T-helper 2 cell treated with Interferon-gamma antibody and Interleukin-4, amounts not matched to agents 5 μg/mL and 100 μg/mL, for 36 hours (primary cell): ENCODE measurements around the gene ATP2B3.

Source experiments
- DNase-seq: peaks from one replicate; pipeline ENCODE4 v3.0.0; 2021; ENCODE audit warnings: low spot score
- H3K27ac Mint-ChIP-seq: one replicate; pipeline ENCODE4 v1.8.0; 2021; ENCODE audit warnings: mild to moderate bottlenecking, mixed read lengths
- H3K27me3 Mint-ChIP-seq: one replicate; pipeline ENCODE4 v1.8.0; 2021; ENCODE audit warnings: low read depth, mixed read lengths
- H3K36me3 Mint-ChIP-seq: one replicate; pipeline ENCODE4 v1.8.0; 2021; ENCODE audit warnings: low read depth, mixed read lengths
- H3K4me1 Mint-ChIP-seq: one replicate; pipeline ENCODE4 v1.8.0; 2021; ENCODE audit warnings: low read depth, mixed read lengths
- H3K4me3 Mint-ChIP-seq: one replicate; pipeline ENCODE4 v1.8.0; 2022; ENCODE audit warnings: mild to moderate bottlenecking, moderate library complexity, mixed read lengths
- H3K9me3 Mint-ChIP-seq: one replicate; pipeline ENCODE4 v1.8.0; 2021; ENCODE audit warnings: mixed read lengths

The ATP2B3 gene

GRCh38 chrX:153565996-153566580 is 48.6 kb downstream of the ATP2B3 start:
- Mint-ChIP-seq H3K36me3 (no peaks in the 10 kb centered on the region), H3K9me3 (no peaks in the 10 kb centered on the region), H3K4me1 (no peaks in the 10 kb centered on the region), H3K4me3 (no peak overlapping the region), H3K27ac (no peak overlapping the region), H3K27me3 (no peaks in the 10 kb centered on the region)
- DNase-seq, result no peak

DNA sequence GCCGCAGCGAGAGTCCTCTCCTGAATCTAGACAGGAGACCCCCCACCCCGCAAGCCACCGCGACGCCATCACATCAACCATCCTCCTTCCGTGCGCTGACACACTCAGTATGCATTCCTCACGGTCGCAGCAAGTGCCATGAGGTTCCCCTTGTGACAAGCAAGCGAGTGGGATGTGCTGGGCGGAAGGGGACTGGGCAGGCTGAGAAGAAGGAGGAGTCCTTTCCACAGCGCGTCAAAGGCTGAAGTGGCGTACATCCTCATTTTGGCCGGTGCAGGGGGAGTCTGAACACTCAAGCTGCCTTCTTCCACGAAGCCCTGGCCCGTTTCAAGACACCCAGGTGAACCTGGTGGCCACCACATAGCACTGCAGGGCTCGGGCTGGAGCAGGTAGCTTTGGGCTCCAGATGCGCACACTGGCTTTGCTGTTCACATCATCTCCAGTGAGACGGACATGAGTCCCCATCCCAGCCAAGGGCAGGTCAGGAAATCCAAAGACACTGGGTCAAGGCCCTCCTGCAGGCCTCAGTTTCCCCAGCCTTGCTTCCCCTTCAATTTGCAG is 51.1 kb downstream of the ATP2B3 start:
- no peak for DNase-seq
- Mint-ChIP-seq H3K36me3 (no peaks in the 10 kb centered on the region), H3K27ac (no peak overlapping the region), H3K4me3 (no peak overlapping the region), H3K9me3 (no peaks in the 10 kb centered on the region), H3K27me3 (no peaks in the 10 kb centered on the region), H3K4me1 (no peaks in the 10 kb centered on the region)

GRCh38 chrX:153569475-153569874 is 52.0 kb downstream of the ATP2B3 start:
- Mint-ChIP-seq H3K36me3 (no peaks in the 10 kb centered on the region), H3K9me3 (no peaks in the 10 kb centered on the region), H3K27me3 (no peaks in the 10 kb centered on the region), H3K4me3 (no peak overlapping the region), H3K4me1 (no peaks in the 10 kb centered on the region), H3K27ac (no peak overlapping the region)
- DNase-seq, result no peak

- H3K4me1 Mint-ChIP-seq, result no peaks in the 10 kb centered on the region
- H3K27ac Mint-ChIP-seq, result no peak overlapping the region
- H3K4me3 Mint-ChIP-seq, result no peak overlapping the region
- no peaks in the 10 kb centered on the region for H3K9me3 Mint-ChIP-seq
- no peak for DNase-seq
- H3K27me3 Mint-ChIP-seq, result no peaks in the 10 kb centered on the region
- no peaks in the 10 kb centered on the region for H3K36me3 Mint-ChIP-seq
Observed at GRCh38 chrX:153571534-153571908, 54.1 kb downstream of the ATP2B3 start.

- Mint-ChIP-seq H3K36me3 (no peaks in the 10 kb centered on the region), H3K9me3 (no peaks in the 10 kb centered on the region), H3K4me1 (no peaks in the 10 kb centered on the region), H3K27ac (no peak overlapping the region), H3K27me3 (no peaks in the 10 kb centered on the region), H3K4me3 (no peak overlapping the region)
- no peak for DNase-seq
Observed at GRCh38 chrX:153572601-153573000, 55.2 kb downstream of the ATP2B3 start.

DNA sequence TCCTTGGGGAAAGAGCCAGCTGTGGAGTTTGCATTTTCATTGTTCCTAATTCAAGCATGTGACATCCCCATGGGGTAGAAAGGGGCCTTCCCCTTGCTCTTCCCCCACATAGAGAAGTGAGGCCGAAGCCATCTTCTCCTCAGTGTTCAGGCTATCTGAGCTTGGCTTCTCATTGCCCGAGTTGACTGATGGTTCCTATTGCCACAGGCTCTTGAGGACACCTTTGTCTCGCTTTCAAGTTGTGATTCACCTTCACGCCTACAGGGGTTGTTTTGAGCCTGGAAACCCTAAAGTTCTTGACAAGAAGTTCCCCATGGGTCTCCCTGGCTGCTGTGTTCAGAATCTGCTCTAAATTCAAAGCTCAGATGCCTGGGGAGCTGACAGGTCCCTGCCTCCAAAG is 56.5 kb downstream of the ATP2B3 start:
- Mint-ChIP-seq H3K4me3 (no peak overlapping the region), H3K9me3 (no peaks in the 10 kb centered on the region), H3K27ac (no peak overlapping the region), H3K36me3 (no peaks in the 10 kb centered on the region), H3K4me1 (no peaks in the 10 kb centered on the region), H3K27me3 (no peaks in the 10 kb centered on the region)
- DNase-seq, result no peak

GRCh38 chrX:153576239-153576870 is 58.9 kb downstream of the ATP2B3 start:
- H3K9me3 Mint-ChIP-seq, result no peaks in the 10 kb centered on the region
- no peaks in the 10 kb centered on the region for H3K36me3 Mint-ChIP-seq
- no peaks in the 10 kb centered on the region for H3K27me3 Mint-ChIP-seq
- no peak for DNase-seq
- no peak overlapping the region for H3K27ac Mint-ChIP-seq
- H3K4me1 Mint-ChIP-seq, result peaks cover 2% of the 10 kb centered on the region
- no peak overlapping the region for H3K4me3 Mint-ChIP-seq

GRCh38 chrX:153576961-153577360 is 59.5 kb downstream of the ATP2B3 start:
- Mint-ChIP-seq H3K27me3 (no peaks in the 10 kb centered on the region), H3K9me3 (no peaks in the 10 kb centered on the region), H3K36me3 (no peaks in the 10 kb centered on the region), H3K4me3 (no peak overlapping the region), H3K27ac (no peak overlapping the region), H3K4me1 (peaks cover 2% of the 10 kb centered on the region)
- DNase-seq, result no peak

- Mint-ChIP-seq H3K27ac (no peak overlapping the region), H3K9me3 (no peaks in the 10 kb centered on the region), H3K36me3 (no peaks in the 10 kb centered on the region), H3K4me3 (no peak overlapping the region), H3K4me1 (peaks cover 13% of the 10 kb centered on the region), H3K27me3 (peaks cover 3% of the 10 kb centered on the region)
- no peak for DNase-seq
Observed at GRCh38 chrX:153578200-153578835, 60.9 kb downstream of the ATP2B3 start.

DNA sequence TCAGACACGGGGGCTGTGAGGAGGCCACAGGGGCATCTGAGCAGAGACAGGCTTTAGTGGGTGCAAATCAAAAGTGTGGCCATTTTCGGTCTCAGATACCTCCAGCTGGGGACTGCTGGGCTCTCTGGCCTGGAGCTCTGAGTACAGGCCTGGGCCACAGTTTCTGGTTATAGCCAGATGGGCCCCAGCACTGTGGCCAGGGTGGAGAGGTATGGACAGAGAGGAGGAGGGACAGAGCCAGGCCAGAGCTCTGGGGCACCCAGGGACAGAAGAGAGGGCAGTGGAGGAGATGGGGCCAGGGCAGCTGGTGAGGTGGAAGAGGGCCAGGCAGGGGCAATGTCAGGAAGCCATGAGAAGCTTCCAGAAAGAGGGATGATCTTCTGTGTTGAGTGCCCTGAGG is 61.4 kb downstream of the ATP2B3 start:
- no peaks in the 10 kb centered on the region for H3K9me3 Mint-ChIP-seq
- H3K36me3 Mint-ChIP-seq, result peaks cover 2% of the 10 kb centered on the region
- H3K4me1 Mint-ChIP-seq, result peaks cover 18% of the 10 kb centered on the region
- no peak overlapping the region for H3K4me3 Mint-ChIP-seq
- H3K27ac Mint-ChIP-seq, result no peak overlapping the region
- H3K27me3 Mint-ChIP-seq, result peaks cover 3% of the 10 kb centered on the region
- no peak for DNase-seq

DNA sequence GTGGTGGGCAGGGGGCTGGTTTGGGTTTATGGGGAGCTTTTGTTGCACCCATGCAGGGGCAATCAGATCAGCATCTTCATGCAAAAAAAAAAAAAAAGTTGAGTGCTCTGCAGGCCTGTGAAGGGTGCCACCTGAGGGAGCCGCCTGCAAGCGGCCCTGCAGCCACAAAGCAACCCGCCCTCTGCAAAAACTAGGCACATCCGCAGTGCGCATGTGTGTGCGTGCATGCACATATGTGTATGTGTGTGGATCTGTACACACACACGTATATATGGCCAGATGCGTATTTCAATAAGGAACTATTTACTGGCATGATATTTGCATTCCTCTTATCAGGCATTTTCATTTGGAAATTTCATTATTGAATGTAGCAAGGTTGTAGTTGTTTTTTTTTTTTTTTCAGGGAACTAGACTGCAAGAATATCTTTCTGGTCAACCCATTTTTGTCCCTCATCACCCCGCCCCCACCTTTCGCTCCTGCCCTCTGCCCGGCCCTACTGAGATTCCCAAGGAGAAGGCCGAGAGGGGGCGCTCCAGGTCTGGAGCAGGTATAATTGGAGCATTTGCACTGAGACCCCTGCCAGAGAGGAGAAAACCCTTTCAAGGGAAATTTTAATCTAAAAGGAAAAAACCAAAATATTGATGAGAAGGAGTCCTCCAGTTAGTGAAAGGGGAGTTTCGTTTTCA is 63.4 kb downstream of the ATP2B3 start:
- H3K27ac Mint-ChIP-seq, result no peak overlapping the region
- no peaks in the 10 kb centered on the region for H3K9me3 Mint-ChIP-seq
- peaks cover 3% of the 10 kb centered on the region for H3K27me3 Mint-ChIP-seq
- peaks cover 19% of the 10 kb centered on the region for H3K4me1 Mint-ChIP-seq
- no peak overlapping the region for H3K4me3 Mint-ChIP-seq
- DNase-seq, result no peak
- peaks cover 4% of the 10 kb centered on the region for H3K36me3 Mint-ChIP-seq

DNA sequence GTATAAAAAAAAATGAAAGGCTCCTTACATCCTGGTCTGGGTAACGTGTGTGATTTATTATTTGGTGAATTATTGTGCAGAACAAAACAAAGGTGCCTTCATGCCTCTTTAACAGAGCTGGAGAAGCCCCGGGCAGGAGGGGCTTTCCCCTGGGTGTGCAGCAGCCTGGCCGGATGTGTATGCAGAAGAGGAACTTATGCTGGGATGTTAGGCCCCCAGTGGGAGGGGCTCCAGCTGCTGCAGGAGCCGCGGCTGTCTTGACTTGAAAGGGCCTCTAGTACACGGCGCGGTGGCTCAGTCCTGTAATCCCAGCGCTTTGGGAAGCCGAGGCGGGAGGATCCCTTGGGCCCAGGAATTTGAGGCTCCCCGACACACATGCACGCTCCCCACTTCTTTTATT is 65.5 kb downstream of the ATP2B3 start:
- Mint-ChIP-seq H3K36me3 (peaks cover 7% of the 10 kb centered on the region), H3K4me3 (peak overlapping the region; percentile 56), H3K27me3 (peaks cover 3% of the 10 kb centered on the region), H3K27ac (no peak overlapping the region), H3K9me3 (no peaks in the 10 kb centered on the region), H3K4me1 (peaks cover 19% of the 10 kb centered on the region)
- peak; percentile 58 for DNase-seq

DNA sequence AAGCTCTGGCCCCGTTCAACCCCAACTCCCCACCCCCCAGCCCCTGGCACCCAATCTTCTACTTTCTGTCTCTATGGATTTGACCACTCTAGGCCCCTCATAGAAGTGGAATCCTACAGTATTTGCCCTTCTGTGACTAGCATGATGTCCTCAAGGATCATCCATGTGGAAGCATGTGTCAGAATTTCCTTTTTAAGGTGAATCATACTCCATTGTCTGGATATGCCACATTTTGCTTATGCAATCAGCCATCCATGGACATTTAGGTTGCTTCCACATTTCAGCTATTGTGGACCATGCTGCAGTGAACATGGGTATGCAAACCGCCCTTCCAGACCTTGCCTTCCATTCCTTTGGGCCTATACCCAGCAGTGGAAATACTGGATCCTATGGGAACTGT is 66.0 kb downstream of the ATP2B3 start:
- no peaks in the 10 kb centered on the region for H3K9me3 Mint-ChIP-seq

GRCh38 chrX:153585827-153586226 is 68.4 kb downstream of the ATP2B3 start:
- no peak overlapping the region for H3K27ac Mint-ChIP-seq
- peaks cover 3% of the 10 kb centered on the region for H3K27me3 Mint-ChIP-seq
- H3K9me3 Mint-ChIP-seq, result no peaks in the 10 kb centered on the region
- peaks cover 13% of the 10 kb centered on the region for H3K36me3 Mint-ChIP-seq
- H3K4me1 Mint-ChIP-seq, result peaks cover 16% of the 10 kb centered on the region
- no peak for DNase-seq
- H3K4me3 Mint-ChIP-seq, result no peak overlapping the region

More for the DNA sequence above, 66.0 kb downstream of the ATP2B3 start:
- H3K4me3 Mint-ChIP-seq, result peak overlapping the region; percentile 32
- DNase-seq, result no peak
- H3K36me3 Mint-ChIP-seq, result peaks cover 13% of the 10 kb centered on the region
- peaks cover 19% of the 10 kb centered on the region for H3K4me1 Mint-ChIP-seq
- peaks cover 3% of the 10 kb centered on the region for H3K27me3 Mint-ChIP-seq
- H3K27ac Mint-ChIP-seq, result no peak overlapping the region
